ENCODE data around the gene ZNF592.
"Not testable (repeated sequence)": the region's sequence is repeated elsewhere in the genome, so short reads cannot be mapped to it uniquely, and the experiment has no call there.

The ZNF592 gene

GRCh38 chr15:84735480-84736061 lies 12.8 kb upstream of the ZNF592 start:
- Mint-ChIP-seq H3K4me3 (peak overlapping the region; percentile 72), H3K36me3 (peaks cover 30% of the 10 kb centered on the region), H3K4me1 (peaks cover 44% of the 10 kb centered on the region), H3K27ac (peak overlapping the region; percentile 90)
- peak; percentile 83 for ATAC-seq
- H3K9me3 Mint-ChIP-seq: not testable (repeated sequence)
- DNase-seq (ENCODE audit: low spot score in 2 of 2): peak; percentile 13 to 82

DNA sequence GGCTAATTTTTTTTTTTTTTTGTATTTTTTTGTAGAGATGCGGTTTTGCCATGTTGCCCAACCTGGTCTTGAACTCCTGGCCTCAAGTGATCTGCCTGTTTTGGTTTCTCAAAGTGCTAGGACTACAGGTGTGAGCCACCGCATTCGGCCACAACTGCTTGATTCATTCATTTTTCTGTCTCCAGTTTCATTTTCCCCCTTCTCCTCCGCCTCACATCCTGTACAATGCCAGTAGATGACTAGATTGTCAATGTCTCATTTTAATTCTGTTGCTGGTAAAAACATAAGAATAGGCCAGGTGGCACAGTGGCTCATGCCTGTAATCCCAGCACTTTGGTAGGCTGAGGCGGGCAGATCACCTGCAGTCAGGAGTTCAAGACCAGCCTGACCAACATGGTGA lies 12.0 kb upstream of the ZNF592 start:
- H3K27ac Mint-ChIP-seq: peak overlapping the region; percentile 90
- H3K4me1 Mint-ChIP-seq: peaks cover 47% of the 10 kb centered on the region
- no peaks in the 10 kb centered on the region for H3K9me3 Mint-ChIP-seq
- H3K4me3 Mint-ChIP-seq: peak overlapping the region; percentile 72
- DNase-seq (ENCODE audit: low spot score in 2 of 2) (peak; percentile 38 to 83), ATAC-seq (peak; percentile 87)
- H3K36me3 Mint-ChIP-seq: peaks cover 30% of the 10 kb centered on the region

DNA sequence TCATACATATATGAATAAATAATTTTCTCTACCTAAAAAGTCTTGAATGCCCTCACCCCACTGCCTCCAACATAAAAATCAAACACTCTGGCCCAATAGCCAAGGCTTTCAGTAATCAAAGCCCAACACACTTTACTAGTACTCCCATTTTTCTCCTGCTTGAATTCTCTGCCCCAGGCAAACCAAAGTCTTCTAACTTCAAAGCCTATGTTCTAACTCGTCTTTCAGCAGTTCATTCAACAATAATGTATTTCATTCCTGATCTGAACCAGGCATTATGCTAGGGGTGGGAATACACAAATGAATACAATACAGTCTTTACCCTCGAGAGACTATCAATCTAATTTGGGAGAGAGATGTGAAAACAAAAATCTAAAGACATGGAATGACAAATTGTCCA lies 11.4 kb upstream of the ZNF592 start:
- no peak for ATAC-seq
- H3K4me3 Mint-ChIP-seq: peak overlapping the region; percentile 9
- DNase-seq (ENCODE audit: low spot score in 2 of 2): no peak
- peaks cover 49% of the 10 kb centered on the region for H3K4me1 Mint-ChIP-seq
- no peaks in the 10 kb centered on the region for H3K9me3 Mint-ChIP-seq
- H3K36me3 Mint-ChIP-seq: peaks cover 30% of the 10 kb centered on the region
- H3K27ac Mint-ChIP-seq: peak overlapping the region; percentile 90

- Mint-ChIP-seq H3K27ac (no peak overlapping the region), H3K4me1 (peaks cover 30% of the 10 kb centered on the region), H3K9me3 (no peaks in the 10 kb centered on the region), H3K4me3 (no peak overlapping the region), H3K36me3 (peaks cover 10% of the 10 kb centered on the region)
- ATAC-seq (no peak), DNase-seq (ENCODE audit: low spot score in 2 of 2) (no peak)
Measured at GRCh38 chr15:84740691-84741090, 7.7 kb upstream of the ZNF592 start.

GRCh38 chr15:84741121-84741520 lies 7.3 kb upstream of the ZNF592 start:
- peaks cover 6% of the 10 kb centered on the region for H3K36me3 Mint-ChIP-seq
- no peak for ATAC-seq
- H3K27ac Mint-ChIP-seq: no peak overlapping the region
- no peaks in the 10 kb centered on the region for H3K9me3 Mint-ChIP-seq
- no peak overlapping the region for H3K4me3 Mint-ChIP-seq
- H3K4me1 Mint-ChIP-seq: peaks cover 28% of the 10 kb centered on the region
- DNase-seq (ENCODE audit: low spot score in 2 of 2): no peak

DNA sequence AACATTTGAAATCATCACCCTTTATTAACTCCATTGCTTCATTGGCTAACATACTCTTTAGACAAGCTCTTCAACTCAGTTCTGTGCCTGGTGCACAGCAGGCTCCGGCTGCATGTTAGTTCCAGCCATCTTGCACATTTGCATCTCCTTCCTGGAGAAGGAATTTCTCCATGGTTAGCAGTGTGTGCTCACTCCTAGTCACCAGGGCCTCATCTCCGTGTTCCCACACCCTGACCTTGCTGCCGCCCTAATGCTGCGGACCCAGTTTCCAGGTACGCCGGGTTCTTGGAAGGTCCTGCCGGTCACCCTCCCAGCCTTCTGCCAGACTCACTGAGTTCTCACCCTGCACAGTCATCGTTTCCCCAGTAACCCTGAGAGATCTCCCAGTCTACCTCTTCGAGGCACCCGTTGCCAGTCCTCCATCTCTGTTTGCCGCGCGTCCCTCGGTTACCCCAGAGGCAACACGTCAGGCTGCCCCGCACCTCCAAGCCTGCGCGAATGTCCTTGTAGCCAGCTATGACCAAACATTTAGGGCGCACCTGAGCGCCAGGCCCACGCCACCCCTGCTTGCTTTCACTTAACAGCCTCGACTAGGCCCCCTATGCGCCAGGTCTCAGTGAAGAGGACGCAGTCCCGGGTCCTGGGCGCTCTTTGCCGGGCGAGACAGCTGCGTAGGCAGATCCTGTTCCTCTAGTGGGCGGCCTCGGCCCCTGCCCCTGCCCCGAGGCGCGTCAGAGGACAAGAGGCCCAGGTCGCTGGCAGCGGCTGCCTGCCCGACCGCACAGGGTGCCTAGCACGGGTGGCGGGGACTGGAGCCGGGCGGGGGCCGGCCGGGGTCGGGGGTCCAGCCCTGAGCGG lies 747 bp upstream of the ZNF592 start:
- H3K36me3 Mint-ChIP-seq: peaks cover 18% of the 10 kb centered on the region
- DNase-seq (ENCODE audit: low spot score in 2 of 2): peak; percentile 67 to 91
- ATAC-seq: peak; percentile 79
- no peaks in the 10 kb centered on the region for H3K9me3 Mint-ChIP-seq
- H3K27ac Mint-ChIP-seq: peak overlapping the region; percentile 96
- H3K4me1 Mint-ChIP-seq: peaks cover 52% of the 10 kb centered on the region
- peak overlapping the region; percentile 89 for H3K4me3 Mint-ChIP-seq

GRCh38 chr15:84749111-84749991 lies 959 bp downstream of the ZNF592 start:
- DNase-seq (ENCODE audit: low spot score in 2 of 2): peak; percentile 21 to 79
- peak; percentile 46 for ATAC-seq

DNA sequence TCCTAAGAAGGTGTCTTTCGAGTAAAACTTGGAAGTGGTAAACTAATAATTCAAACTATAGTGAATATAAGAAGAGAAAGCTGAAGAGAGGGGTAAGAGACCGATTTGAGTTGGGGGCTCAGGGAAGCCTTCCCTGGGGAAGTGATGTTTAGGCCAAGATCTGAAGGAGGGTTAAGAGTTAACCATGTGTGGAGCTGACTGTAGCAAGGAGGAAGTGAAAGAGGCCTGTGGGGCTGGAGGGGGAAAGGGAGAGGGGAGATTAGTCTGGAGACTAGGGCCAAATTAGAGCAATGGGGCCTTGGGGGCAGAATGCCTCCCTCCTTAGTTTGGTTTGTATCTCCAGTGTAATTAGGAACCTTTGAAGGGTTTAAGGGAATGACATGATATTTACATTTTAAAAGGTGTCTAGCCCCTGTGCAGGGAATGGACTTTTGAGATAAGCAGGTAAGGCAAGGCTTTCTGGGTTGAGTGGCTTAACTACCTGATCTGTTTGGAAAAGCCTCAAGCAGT lies 2.2 kb downstream of the ZNF592 start:
- Mint-ChIP-seq H3K27ac (peak overlapping the region; percentile 35), H3K4me1 (peaks cover 64% of the 10 kb centered on the region), H3K9me3 (no peaks in the 10 kb centered on the region), H3K36me3 (peaks cover 18% of the 10 kb centered on the region), H3K4me3 (peak overlapping the region; percentile 92)
- DNase-seq (ENCODE audit: low spot score in 2 of 2): no peak
- no peak for ATAC-seq

More at GRCh38 chr15:84749111-84749991, 959 bp downstream of the ZNF592 start:
- peak overlapping the region; percentile 92 for H3K4me3 Mint-ChIP-seq
- H3K9me3 Mint-ChIP-seq: no peaks in the 10 kb centered on the region
- peaks cover 18% of the 10 kb centered on the region for H3K36me3 Mint-ChIP-seq
- peak overlapping the region; percentile 96 for H3K27ac Mint-ChIP-seq
- peaks cover 61% of the 10 kb centered on the region for H3K4me1 Mint-ChIP-seq

GRCh38 chr15:84751721-84752120 lies 3.3 kb downstream of the ZNF592 start:
- Mint-ChIP-seq H3K4me1 (peaks cover 66% of the 10 kb centered on the region), H3K36me3 (peaks cover 18% of the 10 kb centered on the region), H3K27ac (peak overlapping the region; percentile 58)
- not testable (repeated sequence) for ATAC-seq; H3K4me3 Mint-ChIP-seq; H3K9me3 Mint-ChIP-seq; DNase-seq (ENCODE audit: low spot score in 2 of 2)

GRCh38 chr15:84752195-84752594 lies 3.8 kb downstream of the ZNF592 start:
- peak overlapping the region; percentile 58 for H3K27ac Mint-ChIP-seq
- H3K4me3 Mint-ChIP-seq: no peak overlapping the region
- H3K4me1 Mint-ChIP-seq: peaks cover 63% of the 10 kb centered on the region
- ATAC-seq (no peak), DNase-seq (ENCODE audit: low spot score in 2 of 2) (no peak)
- H3K36me3 Mint-ChIP-seq: peaks cover 18% of the 10 kb centered on the region
- H3K9me3 Mint-ChIP-seq: no peaks in the 10 kb centered on the region

- Mint-ChIP-seq H3K27ac (peak overlapping the region; percentile 58), H3K4me1 (peaks cover 58% of the 10 kb centered on the region), H3K4me3 (no peak overlapping the region), H3K36me3 (peaks cover 13% of the 10 kb centered on the region), H3K9me3 (no peaks in the 10 kb centered on the region)
- DNase-seq (ENCODE audit: low spot score in 2 of 2) (no peak), ATAC-seq (no peak)
Measured at GRCh38 chr15:84752700-84753099, 4.3 kb downstream of the ZNF592 start.

DNA sequence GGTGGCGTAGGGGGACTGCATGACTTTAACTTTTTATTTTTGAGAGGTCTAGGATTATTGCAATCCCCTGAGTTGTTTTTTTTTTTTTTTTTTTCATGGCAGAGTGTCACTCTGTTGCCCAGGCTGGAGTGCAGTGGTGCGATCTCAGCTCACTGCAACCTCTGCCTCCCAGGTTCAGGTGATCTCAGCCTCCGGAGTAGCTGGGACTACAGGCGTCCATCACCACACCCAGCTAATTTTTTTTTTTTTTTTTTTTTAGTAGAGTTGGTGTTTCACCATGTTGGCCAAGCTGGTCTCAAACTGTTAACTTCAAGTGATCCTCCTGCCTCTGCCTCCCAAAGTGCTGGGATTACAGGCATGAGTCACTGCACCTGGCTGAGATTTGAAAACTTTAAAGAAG lies 6.5 kb downstream of the ZNF592 start:
- H3K27ac Mint-ChIP-seq; H3K4me3 Mint-ChIP-seq; DNase-seq (ENCODE audit: low spot score in 2 of 2); ATAC-seq; H3K36me3 Mint-ChIP-seq; H3K9me3 Mint-ChIP-seq: not testable (repeated sequence)
- peaks cover 53% of the 10 kb centered on the region for H3K4me1 Mint-ChIP-seq

- ATAC-seq (no peak), DNase-seq (ENCODE audit: low spot score in 2 of 2) (no peak)
- Mint-ChIP-seq H3K36me3 (no peaks in the 10 kb centered on the region), H3K27ac (peak overlapping the region; percentile 5), H3K9me3 (no peaks in the 10 kb centered on the region), H3K4me1 (peaks cover 43% of the 10 kb centered on the region), H3K4me3 (no peak overlapping the region)
Measured at GRCh38 chr15:84755736-84756527, 7.5 kb downstream of the ZNF592 start.

DNA sequence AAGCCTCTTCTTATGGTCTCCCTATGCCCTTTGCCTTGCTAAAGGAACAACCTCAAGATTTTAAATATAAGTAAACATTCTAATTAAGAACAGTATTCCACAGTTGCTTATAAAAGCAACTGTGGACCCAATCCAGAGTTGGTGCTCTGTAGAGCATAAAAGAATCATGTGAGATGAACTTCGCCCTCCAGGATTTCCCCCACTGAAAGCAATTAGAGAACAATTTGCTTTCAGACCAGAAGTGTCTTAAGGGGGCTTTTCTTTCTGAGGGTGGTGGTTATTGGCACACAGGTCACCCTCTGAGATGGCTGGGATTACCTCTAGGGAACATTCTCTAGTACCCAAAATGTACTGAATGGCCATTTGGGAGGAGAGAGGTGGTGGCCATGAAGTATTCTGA lies 10.6 kb downstream of the ZNF592 start:
- peaks cover 33% of the 10 kb centered on the region for H3K4me1 Mint-ChIP-seq
- no peak overlapping the region for H3K4me3 Mint-ChIP-seq
- H3K9me3 Mint-ChIP-seq: no peaks in the 10 kb centered on the region
- ATAC-seq (no peak), DNase-seq (ENCODE audit: low spot score in 2 of 2) (no peak)
- no peaks in the 10 kb centered on the region for H3K36me3 Mint-ChIP-seq
- H3K27ac Mint-ChIP-seq: no peak overlapping the region

Measured in stimulated activated effector memory CD8-positive, alpha-beta T cell treated with anti-CD3 and anti-CD28 coated beads, Interleukin-12 subunit alpha, Interleukin-12 subunit beta, amount 100 ng/mL, for 72 hours (primary cell).